Measurements from ENCODE around the gene JUN.

- no peak for TF ChIP-seq NCOA1 (CRISPR knock-in tag; IDR thresholded peaks at IDR 0.05)
- TF ChIP-seq CTCF (CRISPR knock-in tag; IDR thresholded peaks at IDR 0.05): no peak
- no peak for TF ChIP-seq ZBTB42 (CRISPR knock-in tag; IDR thresholded peaks at IDR 0.05)
- no peak for TF ChIP-seq POLR2A (IDR thresholded peaks at IDR 0.05; ENCODE audit: insufficient read depth in 1 of 2, low read depth in 2 of 2, low read length in 2 of 2)
- TF ChIP-seq CREB1 (IDR thresholded peaks at IDR 0.05): no peak
- TF ChIP-seq CREB1 (CRISPR knock-in tag; IDR thresholded peaks at IDR 0.05): no peak
- no peak for TF ChIP-seq ZNF354B (CRISPR knock-in tag; IDR thresholded peaks at IDR 0.05)
These were observed 35.2 kb downstream of the JUN start for GRCh38 chr1:58748666-58749065.

Data from HepG2 (cell line).